Central memory CD8-positive, alpha-beta T cell (primary cell): ENCODE data around the gene ST3GAL5.
"Not testable (repeated sequence)": the region's sequence is repeated elsewhere in the genome, so short reads cannot be mapped to it uniquely, and the experiment has no call there.

Experiments used
- ATAC-seq: fragments of 150-1000 bp; cut with Tn5 transposase; replicated peaks from 2 replicates; pipeline ENCODE4 v1.10.0; 2022; ENCODE audit warnings: mild to moderate bottlenecking, moderate FRiP score, moderate number of reproducible peaks; ENCODE audit not compliant: poor library complexity, severe bottlenecking; ENCODE audit errors: extremely low read depth
- DNase-seq, 2 donors: peaks; one replicate each; pipeline ENCODE4 v3.0.0; 2021; ENCODE audit warnings: low spot score in 2 of 2
- H3K27ac Mint-ChIP-seq: one replicate; pipeline ENCODE4 v1.8.0; 2022; ENCODE audit warnings: low read depth, mild to moderate bottlenecking, moderate library complexity, mixed read lengths
- H3K27me3 Mint-ChIP-seq: one replicate; pipeline ENCODE4 v1.8.0; 2022; ENCODE audit warnings: mixed read lengths
- H3K36me3 Mint-ChIP-seq: one replicate; pipeline ENCODE4 v1.8.0; 2022; ENCODE audit warnings: mild to moderate bottlenecking, moderate library complexity, mixed read lengths; ENCODE audit not compliant: insufficient read depth
- H3K4me1 Mint-ChIP-seq: one replicate; pipeline ENCODE4 v1.8.0; 2022; ENCODE audit warnings: mixed read lengths
- H3K4me3 Mint-ChIP-seq: one replicate; pipeline ENCODE4 v1.8.0; 2022; ENCODE audit warnings: mild to moderate bottlenecking, moderate library complexity, mixed read lengths
- H3K9me3 Mint-ChIP-seq: one replicate; pipeline ENCODE4 v1.8.0; 2022; ENCODE audit warnings: mixed read lengths

Gene ST3GAL5

GRCh38 chr2:85899284-85899683 lies 10.5 kb upstream of the ST3GAL5 start:
- ATAC-seq (no peak), DNase-seq (no peak)
- Mint-ChIP-seq H3K27me3 (no peaks in the 10 kb centered on the region), H3K4me1 (peaks cover 14% of the 10 kb centered on the region), H3K4me3 (no peak overlapping the region), H3K9me3 (no peaks in the 10 kb centered on the region), H3K27ac (no peak overlapping the region), H3K36me3 (no peaks in the 10 kb centered on the region)

GRCh38 chr2:85898881-85899280 lies 10.1 kb upstream of the ST3GAL5 start:
- H3K4me3 Mint-ChIP-seq, result no peak overlapping the region
- ATAC-seq (no peak), DNase-seq (no peak)
- H3K27ac Mint-ChIP-seq, result no peak overlapping the region
- H3K4me1 Mint-ChIP-seq, result peaks cover 14% of the 10 kb centered on the region
- H3K9me3 Mint-ChIP-seq, result no peaks in the 10 kb centered on the region
- no peaks in the 10 kb centered on the region for H3K27me3 Mint-ChIP-seq
- no peaks in the 10 kb centered on the region for H3K36me3 Mint-ChIP-seq

DNA sequence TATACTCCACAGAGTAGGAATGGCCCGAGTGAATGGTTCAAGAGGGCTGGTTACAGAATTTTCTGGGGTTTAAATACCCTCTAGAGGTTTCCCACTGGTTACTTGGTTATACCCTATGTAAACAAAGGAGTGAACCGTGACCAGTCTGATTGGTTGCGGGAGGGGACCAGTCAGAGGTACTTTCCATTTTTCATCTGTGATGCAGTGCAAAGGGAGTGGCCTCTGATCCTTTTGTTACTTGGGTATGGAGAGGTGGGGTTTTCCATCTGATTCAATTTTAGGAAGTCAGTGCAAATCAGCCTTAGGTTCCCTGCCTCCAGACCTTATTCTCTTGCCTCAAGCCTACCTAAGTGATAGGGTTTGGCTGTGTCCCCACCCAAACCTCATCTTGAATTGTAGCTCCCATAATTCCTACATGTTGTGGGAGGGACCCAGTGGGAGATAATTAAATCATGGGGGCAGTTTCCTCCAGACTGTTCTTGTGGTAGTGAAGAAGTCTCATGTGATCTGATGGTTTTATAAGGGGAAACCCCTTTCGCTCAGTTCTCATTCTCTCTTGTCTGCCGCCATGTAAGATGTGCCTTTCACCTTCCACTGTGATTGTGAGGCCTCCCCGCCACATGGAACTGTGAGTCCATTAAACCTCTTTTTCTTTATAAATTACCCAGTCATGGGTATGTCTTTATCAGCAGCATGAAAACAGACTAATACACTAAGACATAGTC lies 5.9 kb upstream of the ST3GAL5 start:
- DNase-seq, H3K27ac Mint-ChIP-seq, H3K9me3 Mint-ChIP-seq, H3K4me3 Mint-ChIP-seq, ATAC-seq, H3K27me3 Mint-ChIP-seq, H3K36me3 Mint-ChIP-seq: not testable (repeated sequence)
- H3K4me1 Mint-ChIP-seq, result peaks cover 22% of the 10 kb centered on the region

- Mint-ChIP-seq H3K9me3 (no peaks in the 10 kb centered on the region), H3K27me3 (no peaks in the 10 kb centered on the region), H3K36me3 (peaks cover 15% of the 10 kb centered on the region), H3K4me1 (peaks cover 25% of the 10 kb centered on the region), H3K4me3 (no peak overlapping the region), H3K27ac (no peak overlapping the region)
- DNase-seq (no peak), ATAC-seq (no peak)
Observed at GRCh38 chr2:85893428-85894258, 4.9 kb upstream of the ST3GAL5 start.

- ATAC-seq, result no peak
- H3K9me3 Mint-ChIP-seq, result no peaks in the 10 kb centered on the region
- H3K36me3 Mint-ChIP-seq, result peaks cover 19% of the 10 kb centered on the region
- no peak for DNase-seq
- H3K27me3 Mint-ChIP-seq, result no peaks in the 10 kb centered on the region
- no peak overlapping the region for H3K27ac Mint-ChIP-seq
- H3K4me3 Mint-ChIP-seq, result no peak overlapping the region
- H3K4me1 Mint-ChIP-seq, result peaks cover 26% of the 10 kb centered on the region
Observed at GRCh38 chr2:85892216-85892944, 3.6 kb upstream of the ST3GAL5 start.

DNA sequence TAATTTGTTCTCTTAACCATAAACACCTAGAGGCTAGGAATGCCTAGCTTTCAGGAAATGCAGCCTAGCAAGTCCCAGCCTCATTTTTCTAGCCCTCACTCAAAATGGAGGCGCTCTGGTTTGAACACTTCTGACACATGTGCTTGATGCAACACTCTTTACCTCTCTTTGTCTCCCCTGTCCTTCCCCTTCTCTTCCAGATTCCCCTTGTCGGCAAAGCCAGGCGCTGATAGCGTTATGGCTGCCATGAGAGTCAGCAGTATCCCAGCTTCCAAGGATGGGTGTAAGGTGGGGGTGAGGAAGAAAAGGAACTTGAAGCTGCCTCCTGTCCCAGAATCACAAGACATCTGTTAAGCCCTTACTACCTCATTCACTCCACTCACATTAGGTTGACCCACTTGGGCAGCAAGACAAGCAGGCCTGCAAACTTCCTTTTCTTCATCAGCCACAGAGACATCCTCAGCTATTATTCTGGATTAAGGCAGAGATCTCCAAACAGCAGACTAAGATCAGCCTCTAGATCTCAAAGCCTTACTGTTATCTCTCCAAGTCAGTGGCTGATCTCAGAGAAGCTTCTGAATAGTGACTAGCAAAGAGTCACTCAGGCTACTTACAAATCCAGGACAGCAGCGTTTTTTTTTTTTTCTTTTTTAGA lies 1.9 kb upstream of the ST3GAL5 start:
- no peaks in the 10 kb centered on the region for H3K9me3 Mint-ChIP-seq
- DNase-seq (no peak), ATAC-seq (no peak)
- peak overlapping the region; percentile 95 for H3K27ac Mint-ChIP-seq
- no peaks in the 10 kb centered on the region for H3K27me3 Mint-ChIP-seq
- H3K4me3 Mint-ChIP-seq, result peak overlapping the region; percentile 62
- H3K4me1 Mint-ChIP-seq, result peaks cover 42% of the 10 kb centered on the region
- peaks cover 19% of the 10 kb centered on the region for H3K36me3 Mint-ChIP-seq

- no peak for ATAC-seq
- peak overlapping the region; percentile 95 for H3K27ac Mint-ChIP-seq
- no peak for DNase-seq
Observed at GRCh38 chr2:85889627-85890281, 964 bp upstream of the ST3GAL5 start.

DNA sequence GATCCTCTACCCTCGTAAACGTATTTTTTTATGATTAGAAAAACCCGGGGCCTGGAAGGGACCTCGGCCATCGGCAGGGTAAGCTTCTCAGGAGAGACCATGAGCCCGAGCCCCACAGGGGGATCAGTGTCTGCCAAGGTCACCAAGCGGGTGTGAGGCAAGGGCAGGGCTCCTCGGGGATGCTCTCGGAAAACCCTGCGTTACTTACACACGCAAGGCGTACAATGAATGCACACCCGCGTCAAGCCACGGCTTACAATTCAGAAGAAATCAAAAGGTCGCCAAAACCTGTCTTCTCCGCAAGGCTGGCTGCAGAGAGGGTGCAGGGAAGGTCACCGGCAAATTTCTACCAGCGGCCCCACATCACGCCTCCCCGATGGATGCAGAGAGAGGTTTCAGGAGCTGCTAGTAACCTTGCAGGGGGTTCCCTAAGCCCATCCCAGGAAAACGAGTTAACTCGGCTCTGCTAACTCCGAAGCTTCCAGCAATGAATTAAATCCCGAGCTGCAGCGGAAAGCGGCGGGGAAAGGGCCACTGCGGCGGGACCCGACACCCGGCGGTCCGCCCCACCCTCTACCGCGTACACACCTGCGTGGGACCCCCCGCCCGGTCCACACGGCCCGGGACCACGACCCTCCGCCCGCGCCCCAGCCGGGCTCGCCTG lies 638 bp downstream of the ST3GAL5 start:
- Mint-ChIP-seq H3K4me3 (peak overlapping the region; percentile 97), H3K27me3 (no peaks in the 10 kb centered on the region), H3K27ac (peak overlapping the region; percentile 82), H3K9me3 (no peaks in the 10 kb centered on the region), H3K4me1 (peaks cover 55% of the 10 kb centered on the region), H3K36me3 (peaks cover 19% of the 10 kb centered on the region)
- DNase-seq (peak; percentile 16 to 26), ATAC-seq (no peak)

More at GRCh38 chr2:85889627-85890281, 964 bp upstream of the ST3GAL5 start:
- Mint-ChIP-seq H3K4me1 (peaks cover 46% of the 10 kb centered on the region), H3K4me3 (peak overlapping the region; percentile 97), H3K27me3 (no peaks in the 10 kb centered on the region), H3K36me3 (peaks cover 19% of the 10 kb centered on the region), H3K9me3 (no peaks in the 10 kb centered on the region)

DNA sequence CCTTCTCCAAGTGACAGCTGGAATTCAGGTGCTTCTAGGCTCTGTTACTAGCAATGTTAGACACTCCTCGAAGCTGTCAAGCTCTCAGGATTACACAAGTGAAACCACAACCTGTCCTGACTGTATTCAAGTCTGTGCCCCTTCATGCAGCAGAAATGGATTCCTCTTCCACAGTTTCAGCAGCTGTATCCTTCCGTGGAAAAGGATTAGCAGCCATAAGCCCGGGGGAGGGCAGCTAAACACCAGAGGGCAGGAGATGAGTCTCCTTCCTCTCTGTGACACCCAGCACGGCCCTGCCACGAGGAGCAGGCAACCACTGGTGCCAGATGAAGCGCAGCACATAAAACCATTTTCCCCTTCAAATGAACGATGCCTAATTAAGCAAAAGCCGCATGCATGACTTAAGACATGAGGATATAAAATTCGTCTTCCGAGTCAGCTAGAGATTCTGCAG lies 1.2 kb downstream of the ST3GAL5 start:
- DNase-seq (peak; percentile 16 to 23), ATAC-seq (no peak)
- Mint-ChIP-seq H3K27me3 (no peaks in the 10 kb centered on the region), H3K4me1 (peaks cover 57% of the 10 kb centered on the region), H3K36me3 (peaks cover 19% of the 10 kb centered on the region), H3K27ac (peak overlapping the region; percentile 82), H3K9me3 (no peaks in the 10 kb centered on the region), H3K4me3 (peak overlapping the region; percentile 97)

- ATAC-seq (no peak), DNase-seq (no peak)
- peaks cover 19% of the 10 kb centered on the region for H3K36me3 Mint-ChIP-seq
- peaks cover 57% of the 10 kb centered on the region for H3K4me1 Mint-ChIP-seq
- H3K27ac Mint-ChIP-seq, result peak overlapping the region; percentile 82
- peak overlapping the region; percentile 97 for H3K4me3 Mint-ChIP-seq
- no peaks in the 10 kb centered on the region for H3K9me3 Mint-ChIP-seq
- no peaks in the 10 kb centered on the region for H3K27me3 Mint-ChIP-seq
Observed at GRCh38 chr2:85886590-85886989, 2.2 kb downstream of the ST3GAL5 start.

DNA sequence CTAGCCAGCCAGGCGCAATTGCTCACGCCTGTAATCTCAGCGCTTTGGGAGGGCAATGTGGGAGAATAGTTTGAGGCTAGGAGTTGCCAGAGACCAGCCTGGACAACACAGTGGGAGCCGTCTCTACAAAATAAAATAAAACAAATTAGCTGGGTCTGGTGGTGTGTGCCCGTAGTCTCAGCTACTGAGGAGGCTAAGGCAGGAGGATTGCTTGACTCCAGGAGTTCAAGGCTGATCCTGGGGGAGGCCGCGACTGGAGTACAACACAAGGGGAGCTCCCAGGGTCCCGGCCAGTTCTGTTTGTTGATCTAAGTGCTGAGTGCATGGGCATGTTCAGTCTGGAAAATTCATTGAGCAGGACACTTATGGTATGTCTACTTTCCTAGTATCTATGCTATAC lies 2.6 kb downstream of the ST3GAL5 start:
- no peaks in the 10 kb centered on the region for H3K27me3 Mint-ChIP-seq
- no peak overlapping the region for H3K27ac Mint-ChIP-seq
- no peak for DNase-seq
- no peak for ATAC-seq
- peaks cover 3% of the 10 kb centered on the region for H3K9me3 Mint-ChIP-seq
- H3K4me1 Mint-ChIP-seq, result peaks cover 62% of the 10 kb centered on the region
- no peak overlapping the region for H3K4me3 Mint-ChIP-seq
- peaks cover 19% of the 10 kb centered on the region for H3K36me3 Mint-ChIP-seq
